ENCODE data around the gene CHRNA4.

- TF ChIP-seq CTCF (IDR thresholded peaks at IDR 0.05) (no peak), POLR2A (IDR thresholded peaks at IDR 0.05) (no peak)
These were observed 15.6 kb downstream of the CHRNA4 start for GRCh38 chr20:63345328-63346100.
